ENCODE data around the gene CDHR4. TPM values are rescaled to one million over a fixed set of nuclear protein-coding genes. Genes with fewer than 3 reads are reported as not detected.
A peak's percentile ranks its signal among the peaks of the same experiment; 100 is the strongest.
"Not testable (repeated sequence)": the region's sequence is repeated elsewhere in the genome, so short reads cannot be mapped to it uniquely, and the experiment has no call there.

The CDHR4 gene, protein sequence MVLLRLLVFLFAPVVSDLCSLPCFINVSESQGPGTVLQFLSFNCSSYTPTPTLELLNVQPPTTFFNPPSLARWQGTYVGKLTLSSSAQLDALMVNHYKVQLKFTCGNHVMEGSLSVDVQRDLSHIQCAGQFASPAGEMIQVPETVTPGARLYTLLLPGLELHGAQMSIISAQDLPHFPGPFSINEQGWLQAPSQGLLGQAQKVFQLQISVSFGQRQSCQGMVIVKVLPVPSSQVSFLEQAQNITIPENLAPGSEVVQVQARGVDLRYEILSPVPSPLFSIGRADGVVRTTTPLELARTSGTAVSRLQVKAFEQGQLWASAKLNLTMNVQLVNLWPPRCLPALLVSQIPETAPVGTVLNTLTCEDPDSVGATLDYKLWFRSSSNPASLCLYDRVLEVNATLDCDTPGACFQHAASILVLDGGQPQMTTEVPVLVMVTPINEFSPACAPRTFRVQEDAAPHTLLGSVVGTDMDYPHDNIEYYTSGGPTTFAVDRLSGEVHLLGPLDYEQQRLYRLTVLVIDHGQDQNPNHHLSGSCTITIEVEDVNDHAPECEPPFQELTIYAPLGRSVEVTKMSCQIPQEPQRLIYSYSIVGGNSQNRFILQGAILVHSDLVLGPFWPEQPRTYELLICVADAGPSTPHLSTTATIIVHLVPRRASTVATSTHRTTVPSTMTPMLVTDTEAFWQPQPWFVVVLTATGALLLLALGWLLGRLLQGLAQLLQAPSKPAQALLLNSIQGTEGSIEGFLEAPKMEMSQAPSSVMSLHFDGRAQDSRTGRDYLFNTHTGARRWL
- not detected for total RNA-seq
- long read RNA-seq, result 0 reads

DNA sequence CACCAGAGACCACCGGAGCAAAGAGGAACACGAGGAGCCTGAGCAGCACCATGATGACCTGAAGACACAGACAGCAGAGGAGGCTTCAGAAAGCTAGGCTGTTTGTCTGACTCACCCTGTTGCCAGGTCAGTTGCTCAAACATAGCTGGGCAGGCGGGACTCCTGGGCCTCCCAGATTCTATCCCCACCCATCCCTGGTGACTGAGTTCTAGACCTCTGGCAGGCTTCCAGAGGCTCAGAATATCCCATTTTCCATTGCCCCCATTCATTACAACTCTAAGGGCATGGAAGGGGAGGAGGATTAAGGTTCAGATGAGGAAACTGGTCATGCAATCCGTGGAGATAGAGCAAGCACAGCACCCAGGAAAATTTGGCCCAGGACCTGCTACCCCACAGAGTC, at the start of gene CDHR4:
Gene CDHR4, minus strand, starts transcription at position 113 of the 400 bp plus-strand sequence. Its CDS starts 61 bp downstream, at position 52.
- intact Hi-C loops (cut with DNase I), result loop anchor here (5.0 kb wide), 1 partner anchor 288 kb away; the partner anchor contains the start of gene RBM5
- ATAC-seq (no peak), DNase-seq (ENCODE audit: missing footprints) (no peak)

GRCh38 chr3:49845694-49846093, 46.0 kb upstream of the CDHR4 start:
- DNase-seq (ENCODE audit: missing footprints) (no peak), ATAC-seq (no peak)
- intact Hi-C loops (cut with DNase I), result no loop called here

GRCh38 chr3:49844464-49845183, 45.0 kb upstream of the CDHR4 start:
- no peak for DNase-seq (ENCODE audit: missing footprints)
- intact Hi-C loops (cut with DNase I), result no loop called here
- no peak for ATAC-seq

- intact Hi-C loops (cut with DNase I), result no loop called here
- ATAC-seq (no peak), DNase-seq (ENCODE audit: missing footprints) (no peak)
These were observed 43.3 kb upstream of the CDHR4 start for GRCh38 chr3:49842843-49843517.

- no peak for ATAC-seq
- intact Hi-C loops (cut with DNase I), result loop anchor here (2.0 kb wide), 1 partner anchor 65 kb away; no protein-coding TSS in a partner anchor
- no peak for DNase-seq (ENCODE audit: missing footprints)
These were observed 42.1 kb upstream of the CDHR4 start for GRCh38 chr3:49841806-49842205.

GRCh38 chr3:49841126-49841696, 41.5 kb upstream of the CDHR4 start:
- intact Hi-C loops (cut with DNase I), result loop anchor here (2.0 kb wide), 1 partner anchor 66 kb away; no protein-coding TSS in a partner anchor
- DNase-seq (ENCODE audit: missing footprints), result no peak
- no peak for ATAC-seq

DNA sequence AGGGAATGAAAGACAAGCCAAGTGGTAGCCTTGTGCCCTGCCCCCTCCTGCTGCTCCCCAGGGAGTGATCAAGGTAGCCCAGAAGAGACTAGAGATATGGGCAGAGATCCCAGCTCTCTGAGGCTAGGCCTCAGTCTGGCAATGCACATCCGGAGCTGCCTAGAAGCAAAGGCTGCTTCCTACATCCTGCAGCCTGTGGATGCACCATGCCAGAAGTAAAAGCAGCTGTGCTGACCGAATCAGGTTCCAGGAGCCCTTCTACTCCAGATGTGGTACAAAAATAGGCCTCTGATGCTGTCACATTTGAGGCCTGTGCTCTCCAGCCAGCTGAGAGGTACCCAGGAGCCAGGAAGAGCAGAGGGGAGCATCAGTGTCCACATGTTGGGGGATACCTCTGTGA, 40.7 kb upstream of the CDHR4 start:
- no peak for ATAC-seq
- intact Hi-C loops (cut with DNase I), result loop anchor here (2.0 kb wide), 1 partner anchor 66 kb away; no protein-coding TSS in a partner anchor
- no peak for DNase-seq (ENCODE audit: missing footprints)

- intact Hi-C loops (cut with DNase I), result loop anchor here (1.0 kb wide), 1 partner anchor 36 kb away; the partner anchor contains the start of gene INKA1
- peak; percentile 89 for DNase-seq (ENCODE audit: missing footprints)
- peak; percentile 85 for ATAC-seq
These were observed 39.6 kb upstream of the CDHR4 start for GRCh38 chr3:49839193-49839809.

GRCh38 chr3:49831341-49831740, 31.7 kb upstream of the CDHR4 start:
- ATAC-seq (no peak), DNase-seq (ENCODE audit: missing footprints) (no peak)
- intact Hi-C loops (cut with DNase I), result no loop called here

GRCh38 chr3:49826016-49826415, 26.3 kb upstream of the CDHR4 start:
- intact Hi-C loops (cut with DNase I), result no loop called here
- ATAC-seq (no peak), DNase-seq (ENCODE audit: missing footprints) (no peak)

DNA sequence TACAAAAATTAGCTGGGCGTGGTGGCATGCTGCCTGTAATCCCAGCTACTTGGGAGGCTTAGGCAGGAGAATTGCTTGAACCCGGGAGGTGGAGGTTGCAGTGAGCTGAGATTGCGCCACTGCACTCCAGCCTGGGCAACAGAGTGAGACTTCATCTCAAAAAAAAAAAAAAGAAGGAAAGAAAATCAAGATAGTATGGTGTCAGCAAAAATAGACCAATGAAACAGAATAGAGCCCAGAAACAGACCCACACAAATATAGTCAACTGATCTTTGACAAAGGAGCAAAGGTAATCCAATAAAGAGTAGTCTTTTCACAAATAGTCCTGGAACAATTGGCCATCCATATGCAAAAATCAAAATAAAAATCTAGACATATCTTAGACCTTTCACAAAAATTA, 23.5 kb upstream of the CDHR4 start:
- ATAC-seq; DNase-seq (ENCODE audit: missing footprints); intact Hi-C loops (cut with DNase I): not testable (repeated sequence)

- ATAC-seq (peak; percentile 92), DNase-seq (ENCODE audit: missing footprints) (peak; percentile 78)
- intact Hi-C loops (cut with DNase I), result no loop called here
These were observed 14.0 kb upstream of the CDHR4 start, which contains the start of gene UBA7 for GRCh38 chr3:49813497-49814174. Gene UBA7, minus strand, starts transcription at chr3:49813953. Its CDS starts 166 bp downstream, at chr3:49813787.

DNA sequence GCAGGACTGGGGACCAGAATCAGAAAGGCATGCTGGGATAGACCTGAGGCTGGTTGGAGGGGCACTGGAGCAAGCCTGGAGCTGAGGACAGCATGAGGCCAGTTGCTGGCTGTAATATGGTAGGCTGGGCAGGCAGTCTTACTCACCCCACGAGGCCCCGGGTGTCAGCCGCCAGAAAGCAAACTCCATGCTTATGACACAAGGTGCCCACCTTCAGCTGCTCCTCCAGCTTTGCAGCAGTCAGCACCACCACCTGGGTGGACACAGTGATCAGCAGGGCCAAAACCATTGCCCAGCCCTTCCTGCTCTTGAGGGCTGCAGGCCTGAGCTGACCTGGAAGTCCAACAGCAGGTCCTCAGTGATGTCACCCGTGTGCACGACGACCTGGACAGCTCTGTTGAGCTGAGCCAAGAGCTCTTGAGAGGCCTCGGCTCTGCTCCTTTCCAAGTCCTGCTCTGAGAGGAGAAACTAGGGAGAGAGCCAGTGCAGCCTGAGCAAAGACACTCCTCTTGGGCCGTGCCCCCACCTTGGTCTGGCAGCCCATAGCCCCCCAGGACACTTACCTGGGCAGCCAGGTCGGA, 13.3 kb upstream of the CDHR4 start:
- ATAC-seq (peak; percentile 66), DNase-seq (ENCODE audit: missing footprints) (no peak)
- intact Hi-C loops (cut with DNase I), result no loop called here

DNA sequence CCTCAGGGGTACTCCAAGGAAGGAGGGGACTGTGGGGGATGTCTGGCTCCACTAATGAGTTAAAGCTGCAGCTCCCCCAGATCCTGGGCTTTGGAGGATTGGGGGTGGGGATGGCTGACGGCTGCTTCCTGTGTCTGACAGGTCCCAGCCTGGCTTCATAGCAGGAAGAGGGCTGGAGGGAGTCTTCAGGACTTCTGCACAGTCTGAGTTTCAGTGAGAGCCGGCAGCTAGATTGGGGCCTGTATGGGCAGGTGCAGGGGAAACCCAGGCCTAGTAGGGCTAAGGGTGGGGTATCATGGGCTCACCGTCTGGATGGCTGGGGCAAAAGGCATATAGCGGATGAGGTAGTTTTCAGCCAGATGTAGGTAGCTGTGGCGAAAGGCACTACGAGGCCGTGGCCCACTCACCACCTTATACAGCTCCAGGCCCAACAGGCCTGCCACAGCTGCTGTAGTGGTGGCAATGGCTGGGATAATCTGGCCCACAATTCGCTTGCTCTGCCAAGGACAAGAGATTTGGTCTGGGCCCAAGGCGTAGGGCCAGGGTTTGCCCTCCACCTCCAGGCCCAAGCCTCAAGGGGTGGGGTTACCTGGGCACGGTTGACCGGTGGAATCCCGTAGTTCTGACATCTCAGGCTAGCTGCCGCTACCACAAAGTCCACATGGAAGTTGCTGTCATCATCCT, 7.9 kb upstream of the CDHR4 start:
- no peak for ATAC-seq

DNA sequence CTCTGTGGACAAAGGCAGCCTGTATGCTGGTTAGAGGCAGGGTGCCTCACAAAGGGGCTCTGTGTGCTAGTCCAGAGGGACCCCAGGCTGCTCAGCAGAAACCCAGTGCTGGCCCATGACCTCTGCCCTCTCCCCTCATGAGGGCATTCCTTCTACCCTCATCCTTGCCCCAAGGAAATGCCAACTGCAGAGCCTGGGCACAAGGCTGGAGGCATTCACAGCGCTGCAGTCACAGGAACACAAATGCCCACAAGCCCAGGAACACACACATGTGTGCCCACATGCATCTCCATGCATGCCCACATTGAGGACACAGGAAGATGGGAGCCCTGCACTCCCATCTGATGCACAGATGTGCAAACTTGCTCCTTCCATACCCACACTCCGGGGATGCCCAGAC, 7.2 kb upstream of the CDHR4 start:
- ATAC-seq, result no peak
- intact Hi-C loops (cut with DNase I), result no loop called here
- no peak for DNase-seq (ENCODE audit: missing footprints)

More for the DNA sequence above, 7.9 kb upstream of the CDHR4 start:
- intact Hi-C loops (cut with DNase I), result no loop called here
- no peak for DNase-seq (ENCODE audit: missing footprints)
